GM21723 (cell line): ENCODE data around the gene SPOCK1.

Experiments
- ATAC-seq: cut with Tn5 transposase; IDR thresholded peaks from one replicate; pipeline ENCODE4 v1.9.1; 2021; ENCODE audit warnings: mild to moderate bottlenecking, moderate library complexity; ENCODE audit not compliant: unreplicated experiment

Gene SPOCK1

GRCh38 chr5:137205231-137206027 is 293.7 kb downstream of the SPOCK1 start:
- no peak for ATAC-seq

- ATAC-seq = no peak
These were observed 296.0 kb downstream of the SPOCK1 start for GRCh38 chr5:137203011-137203632.

GRCh38 chr5:137201876-137202275 is 297.2 kb downstream of the SPOCK1 start:
- no peak for ATAC-seq

GRCh38 chr5:137200906-137201700 is 298.0 kb downstream of the SPOCK1 start:
- no peak for ATAC-seq

- ATAC-seq = no peak
These were observed 299.2 kb downstream of the SPOCK1 start for GRCh38 chr5:137199966-137200365.

- ATAC-seq = no peak
These were observed 299.9 kb downstream of the SPOCK1 start for GRCh38 chr5:137199201-137199600.

GRCh38 chr5:137195483-137195882 is 303.6 kb downstream of the SPOCK1 start:
- ATAC-seq = no peak

- ATAC-seq = no peak
These were observed 304.8 kb downstream of the SPOCK1 start for GRCh38 chr5:137194300-137194699.

GRCh38 chr5:137192293-137192743 is 306.8 kb downstream of the SPOCK1 start:
- no peak for ATAC-seq

- ATAC-seq = no peak
These were observed 307.9 kb downstream of the SPOCK1 start for GRCh38 chr5:137191179-137191578.

GRCh38 chr5:137190441-137190840 is 308.7 kb downstream of the SPOCK1 start:
- ATAC-seq = no peak

- no peak for ATAC-seq
These were observed 309.1 kb downstream of the SPOCK1 start for GRCh38 chr5:137190031-137190430.

- no peak for ATAC-seq
These were observed 310.6 kb downstream of the SPOCK1 start for GRCh38 chr5:137188566-137188965.

- ATAC-seq = no peak
These were observed 312.2 kb downstream of the SPOCK1 start for GRCh38 chr5:137186759-137187461.

- ATAC-seq = no peak
These were observed 313.9 kb downstream of the SPOCK1 start for GRCh38 chr5:137185193-137185592.

GRCh38 chr5:137184734-137185133 is 314.4 kb downstream of the SPOCK1 start:
- no peak for ATAC-seq

GRCh38 chr5:137182576-137182975 is 316.6 kb downstream of the SPOCK1 start:
- no peak for ATAC-seq

GRCh38 chr5:137181667-137182066 is 317.5 kb downstream of the SPOCK1 start:
- ATAC-seq = no peak

GRCh38 chr5:137179203-137179602 is 319.9 kb downstream of the SPOCK1 start:
- ATAC-seq = no peak

GRCh38 chr5:137176609-137177008 is 322.5 kb downstream of the SPOCK1 start:
- ATAC-seq = no peak

- ATAC-seq = no peak
These were observed 323.0 kb downstream of the SPOCK1 start for GRCh38 chr5:137176126-137176525.
